SKM-1 (cell line): ENCODE data around the gene PPY.
"Not testable (repeated sequence)": the region's sequence is repeated elsewhere in the genome, so short reads cannot be mapped to it uniquely, and the experiment has no call there.

ENCODE experiments used
- DNase-seq: peaks from one replicate; lab custom pipeline; 2025; ENCODE audit not compliant: unreplicated experiment; lab: John Stamatoyannopoulos, UW

Gene PPY

DNA sequence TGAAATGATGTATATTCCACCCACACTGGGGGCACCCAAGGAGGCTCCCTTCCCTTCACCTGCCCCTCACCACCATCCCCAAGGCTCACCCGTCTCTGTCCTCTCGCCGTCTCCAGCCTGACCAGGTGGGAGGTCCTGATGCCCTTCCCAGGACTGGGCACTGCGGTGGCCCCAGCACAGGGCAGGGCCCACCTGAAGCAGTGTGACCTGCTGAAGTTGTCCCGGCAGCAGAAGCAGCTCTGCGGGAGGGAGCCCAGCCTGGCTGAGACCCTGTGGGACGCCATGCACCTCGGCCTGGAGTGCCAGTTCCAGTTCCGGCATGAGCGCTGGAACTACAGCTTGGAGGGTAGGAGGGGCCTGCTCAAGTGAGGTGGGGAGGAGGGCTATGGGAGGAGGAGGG is 9.9 kb downstream of the PPY start:
- no peak for DNase-seq

DNA sequence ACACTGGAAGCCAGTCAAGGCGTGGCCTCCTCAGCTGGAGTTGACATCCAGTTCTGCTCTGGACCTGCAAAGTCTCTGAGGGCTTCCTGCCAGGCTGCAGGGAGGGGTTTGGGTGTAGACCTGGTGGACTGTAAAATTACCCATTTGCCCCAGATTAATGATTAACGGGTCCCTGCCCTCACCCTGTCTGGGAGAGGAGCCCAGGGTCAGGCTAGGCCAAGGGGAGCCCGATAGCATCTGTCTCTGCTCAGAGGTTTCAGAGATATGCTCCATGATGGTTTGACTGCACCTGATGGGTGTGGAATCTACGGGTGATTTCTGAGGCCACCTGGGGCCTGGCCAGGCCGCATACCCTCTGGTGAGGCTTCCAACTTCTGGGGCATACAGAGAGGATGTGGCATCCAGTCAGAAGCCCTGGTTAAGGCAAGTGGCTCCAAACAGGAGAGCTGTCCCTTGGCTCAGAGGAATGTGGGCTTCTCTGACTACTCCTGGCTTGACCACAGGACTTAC is 11.2 kb downstream of the PPY start:
- no peak for DNase-seq

DNA sequence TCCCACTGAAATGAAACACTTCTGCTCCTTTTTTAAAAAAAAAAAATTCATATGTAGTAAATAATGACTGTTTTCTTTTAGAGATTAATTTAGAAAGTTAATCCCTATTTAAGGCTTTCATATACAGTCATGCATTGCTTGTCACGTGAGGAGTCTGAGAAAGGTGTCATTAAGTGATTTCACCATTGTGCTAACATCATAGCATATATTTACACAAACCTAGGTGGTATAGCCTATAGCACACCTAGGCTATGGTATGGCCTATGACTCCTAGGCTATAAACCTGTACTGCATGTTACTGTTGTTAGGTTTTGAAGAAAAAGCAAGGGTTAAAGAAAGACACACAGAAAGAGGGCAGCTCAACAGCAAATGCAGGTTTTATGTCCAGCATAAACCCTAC is 13.7 kb downstream of the PPY start:
- no peak for DNase-seq

DNA sequence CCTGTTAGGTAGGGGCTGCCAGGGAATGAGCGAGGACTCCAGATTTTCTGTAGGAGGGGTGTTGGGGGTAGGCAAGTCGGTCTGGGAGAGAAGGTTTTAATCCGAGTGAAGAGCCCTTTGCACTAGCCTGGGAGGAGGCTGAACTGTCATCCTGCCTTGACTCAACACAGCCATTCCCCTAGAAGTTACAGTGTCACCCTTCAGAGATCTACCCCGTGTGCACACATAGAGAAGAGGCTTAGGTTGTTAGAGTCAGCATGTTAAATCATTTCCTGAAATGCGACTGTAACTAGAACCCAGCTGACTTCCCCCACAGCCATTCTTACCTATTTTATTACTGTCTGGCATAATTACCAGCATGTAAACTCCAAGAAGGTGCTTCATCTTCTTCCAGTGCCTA is 14.3 kb downstream of the PPY start:
- DNase-seq, result not testable (repeated sequence)

DNA sequence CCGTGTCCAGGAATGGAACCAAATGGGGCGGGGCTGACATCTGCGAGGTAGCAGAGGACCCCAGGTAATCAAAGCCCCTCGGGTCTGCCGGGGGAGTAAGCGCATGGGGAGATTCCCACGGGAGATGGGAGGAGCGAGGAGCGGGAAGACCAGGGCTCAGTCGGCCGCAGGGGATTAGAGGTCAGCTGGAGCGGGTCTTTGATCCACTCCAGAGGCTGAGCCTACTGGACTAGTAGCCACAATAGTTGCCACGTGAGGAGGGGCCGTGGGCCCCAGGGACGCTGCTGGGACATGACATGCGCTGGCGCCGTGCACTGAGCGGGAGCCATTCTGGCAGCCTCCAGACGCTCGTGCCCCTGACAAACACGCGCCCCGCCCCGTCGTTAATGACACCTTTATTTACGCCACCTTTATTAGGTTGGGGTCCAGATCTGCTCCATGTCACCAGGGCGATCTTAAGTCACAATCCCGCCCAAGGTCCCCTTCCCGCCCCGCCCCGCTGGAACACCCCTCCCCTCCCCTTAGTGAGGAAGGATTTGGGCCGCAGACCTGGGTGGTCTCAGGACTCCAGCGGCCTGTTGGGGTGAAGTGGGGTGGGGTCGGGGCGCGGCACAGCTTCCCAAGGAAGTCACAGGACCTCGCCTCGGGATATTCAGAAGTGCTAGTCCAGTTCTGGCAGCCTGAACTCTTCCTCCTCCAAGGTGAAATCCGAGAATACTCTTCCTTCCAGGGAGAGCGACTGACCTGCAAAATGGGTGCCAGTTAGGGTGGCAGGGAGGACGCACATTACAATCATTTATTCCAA is 15.0 kb downstream of the PPY start:
- DNase-seq, result no peak

DNA sequence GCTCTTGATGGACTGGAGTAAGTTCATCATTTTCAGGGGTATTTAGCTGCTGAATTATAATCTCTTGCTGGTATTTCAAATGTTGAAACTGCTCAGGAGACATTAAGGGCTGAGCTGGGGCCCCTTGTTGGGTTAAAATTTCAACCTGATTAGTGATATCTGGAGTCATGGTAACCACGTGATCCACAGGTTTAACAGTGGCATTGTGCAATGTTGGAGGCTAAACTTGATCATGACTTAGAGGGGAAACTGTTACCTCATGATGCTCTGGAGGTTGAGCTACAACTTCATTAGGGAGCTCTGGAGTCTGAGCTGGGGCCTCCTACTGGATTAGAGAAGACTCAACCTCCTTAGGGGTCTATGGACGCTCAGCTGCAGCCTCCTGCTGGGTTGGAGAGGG is 17.7 kb downstream of the PPY start:
- DNase-seq, result no peak

DNA sequence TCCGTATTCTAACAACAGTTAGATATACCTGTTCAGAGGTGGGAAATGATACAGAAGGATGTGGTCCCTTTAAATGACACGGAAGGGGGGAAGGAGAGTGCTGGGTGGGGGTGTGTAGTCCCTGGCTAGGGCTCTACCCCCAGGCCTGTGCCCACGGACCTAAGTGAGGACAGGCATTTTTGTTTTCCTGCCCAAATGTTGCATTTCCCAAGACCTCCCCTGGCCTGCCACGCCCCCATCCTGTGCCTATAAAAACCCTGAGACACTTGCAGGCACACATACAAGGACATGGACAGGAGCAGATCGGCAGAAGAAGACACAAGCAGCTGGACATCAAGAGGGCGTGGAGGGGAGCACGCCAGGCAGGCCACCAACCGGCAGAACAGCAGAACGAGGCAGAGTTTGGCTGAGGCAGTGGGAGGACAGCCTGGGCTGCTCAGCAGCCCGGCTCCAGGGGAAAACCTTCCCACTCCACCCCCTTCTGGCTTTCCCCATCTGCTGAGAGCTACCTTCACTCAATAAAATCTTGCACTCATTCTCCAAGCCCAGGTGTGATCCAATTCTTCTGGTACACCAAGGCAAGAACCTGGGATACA is 21.7 kb downstream of the PPY start:
- no peak for DNase-seq

DNA sequence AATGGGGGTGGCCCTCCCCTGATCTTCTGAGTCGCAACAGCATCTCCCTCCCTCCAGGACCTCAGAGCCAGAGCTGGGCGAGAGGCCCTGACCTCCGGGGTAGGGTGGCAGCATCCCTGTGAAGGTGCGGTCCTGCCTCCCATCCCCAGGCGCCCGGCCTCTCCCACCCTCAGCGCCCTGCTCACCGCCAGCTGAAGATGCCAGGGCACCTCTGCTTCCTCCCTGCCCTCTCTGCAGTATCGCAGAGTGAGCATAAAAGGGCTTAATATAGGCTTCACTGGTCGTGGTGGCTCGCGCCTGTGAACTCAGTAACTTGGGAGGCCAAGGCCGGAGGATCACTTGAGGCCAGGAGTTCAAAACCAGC is 24.3 kb downstream of the PPY start:
- no peak for DNase-seq

DNA sequence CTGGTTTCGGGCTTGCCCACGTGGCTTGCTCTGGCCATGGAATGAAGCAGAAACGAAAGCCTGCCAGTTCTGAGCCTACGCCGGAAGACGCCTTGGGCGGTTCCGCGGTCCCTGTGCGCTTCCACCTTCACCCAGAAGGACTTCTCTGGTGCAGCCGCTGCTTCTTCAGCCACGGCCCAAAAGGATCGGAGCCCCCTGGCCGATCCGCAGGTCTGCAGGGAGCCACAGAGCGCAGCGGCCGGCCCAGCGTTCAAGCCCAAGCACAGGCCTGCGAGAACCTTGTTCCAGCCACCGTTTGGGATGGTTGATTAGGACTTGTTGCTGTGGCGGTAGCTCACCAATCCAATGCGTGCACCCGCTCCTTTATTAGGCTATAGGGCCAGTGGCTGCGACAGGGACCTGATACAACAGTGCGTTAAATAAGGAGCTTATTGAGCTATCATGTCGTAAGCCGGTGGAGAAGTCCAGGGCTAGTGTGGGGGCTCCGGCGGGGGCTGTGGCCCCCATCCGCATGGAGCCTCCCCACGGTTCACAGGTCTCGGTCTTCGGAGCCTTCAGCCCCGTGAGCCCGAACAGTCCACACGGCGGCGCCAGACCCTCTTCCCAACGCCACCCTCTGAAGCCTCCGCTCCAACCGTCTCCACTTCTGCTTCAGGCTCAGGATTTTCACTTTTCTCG is 24.8 kb downstream of the PPY start:
- DNase-seq, result no peak

DNA sequence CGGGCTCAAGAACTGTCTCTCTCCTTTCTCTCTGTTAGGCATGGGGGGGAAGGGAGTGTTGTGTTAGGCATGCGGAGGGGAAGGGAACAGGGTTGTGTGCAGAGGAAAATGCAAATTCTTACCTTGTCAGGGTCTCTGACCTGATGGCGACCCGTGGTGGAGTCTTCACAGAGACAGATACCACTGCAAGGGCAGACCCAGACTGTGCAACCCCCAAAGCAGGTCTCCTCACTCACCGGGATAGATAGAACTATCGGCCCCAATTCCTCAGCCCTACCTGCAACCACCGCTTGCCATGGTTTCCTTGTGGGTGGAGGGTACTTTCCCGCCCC is 25.3 kb downstream of the PPY start:
- no peak for DNase-seq

DNA sequence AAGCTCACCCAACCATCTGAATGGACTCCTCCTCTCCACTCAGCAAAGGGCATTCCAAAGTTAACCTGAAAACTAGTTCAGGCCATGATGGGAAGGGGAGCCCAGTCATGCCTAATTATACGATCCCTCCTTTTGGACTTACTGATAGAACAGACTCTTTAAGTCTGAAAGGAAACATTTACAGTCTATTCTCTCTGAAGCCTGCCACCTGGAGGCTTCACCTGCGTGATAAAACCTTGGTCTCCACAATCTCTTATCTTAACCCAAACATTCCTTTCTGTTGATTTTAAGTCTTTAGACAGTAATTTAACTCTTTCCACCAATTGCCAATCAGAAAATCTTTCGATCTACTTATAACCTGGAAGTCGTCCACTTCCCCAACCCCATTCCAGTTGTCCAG is 25.9 kb downstream of the PPY start:
- DNase-seq, result no peak

DNA sequence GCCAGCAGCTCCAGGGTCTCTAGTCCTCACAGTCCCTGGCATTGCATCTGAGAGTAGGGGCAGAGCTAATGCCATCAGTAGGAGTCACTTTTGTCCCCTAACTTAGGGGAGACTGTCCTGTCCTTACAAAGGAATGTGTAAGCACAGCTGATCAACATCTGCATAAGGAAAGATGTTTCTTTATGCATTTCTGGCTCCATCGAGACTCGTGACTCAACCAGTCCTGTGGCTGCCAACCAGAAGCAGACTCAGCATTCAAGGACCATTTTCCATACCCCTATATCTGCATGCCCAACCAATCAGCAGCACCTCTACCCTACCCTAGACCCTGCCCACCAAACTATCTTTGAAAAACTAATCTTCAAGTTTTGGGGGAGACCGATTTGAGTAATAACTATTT is 26.7 kb downstream of the PPY start:
- DNase-seq, result no peak

DNA sequence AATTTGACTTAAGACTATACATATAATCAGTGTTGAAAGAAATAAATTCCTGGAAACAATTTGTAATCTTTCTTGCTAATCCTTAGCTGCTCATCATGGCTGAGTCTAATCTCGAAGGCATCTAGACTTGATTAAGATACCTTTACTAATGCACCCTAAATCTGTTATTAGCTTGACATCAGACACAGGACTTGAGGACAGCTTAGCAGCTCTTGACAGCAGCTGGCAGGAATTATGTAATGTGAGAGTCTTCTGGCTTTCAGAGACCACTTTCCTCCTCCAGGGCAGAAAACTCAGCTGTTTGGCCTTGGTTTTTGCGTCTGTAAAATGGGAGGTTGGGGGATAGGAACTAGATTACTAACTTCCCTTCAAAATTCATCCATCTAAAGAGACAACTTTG is 27.8 kb downstream of the PPY start:
- DNase-seq, result no peak

DNA sequence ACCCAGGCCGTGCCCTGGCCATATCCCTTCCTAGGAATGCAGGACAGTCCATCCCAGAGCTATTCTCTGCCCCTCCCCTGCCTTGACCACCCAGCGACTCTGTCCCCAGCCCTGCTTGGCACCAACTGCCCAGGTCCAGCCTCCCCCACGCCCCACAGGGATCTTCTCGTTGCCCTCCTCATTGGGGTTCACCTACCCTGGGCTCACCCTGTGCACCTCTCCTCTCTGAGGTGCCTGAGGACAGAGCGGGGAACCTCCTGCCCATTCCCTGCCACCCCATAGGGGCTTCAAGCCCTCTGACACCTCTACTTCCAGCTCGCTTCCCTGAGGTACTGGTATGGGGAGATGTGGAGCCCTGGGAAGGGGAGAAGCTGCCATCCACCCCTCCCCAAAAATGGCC is 28.7 kb downstream of the PPY start:
- DNase-seq, result no peak

DNA sequence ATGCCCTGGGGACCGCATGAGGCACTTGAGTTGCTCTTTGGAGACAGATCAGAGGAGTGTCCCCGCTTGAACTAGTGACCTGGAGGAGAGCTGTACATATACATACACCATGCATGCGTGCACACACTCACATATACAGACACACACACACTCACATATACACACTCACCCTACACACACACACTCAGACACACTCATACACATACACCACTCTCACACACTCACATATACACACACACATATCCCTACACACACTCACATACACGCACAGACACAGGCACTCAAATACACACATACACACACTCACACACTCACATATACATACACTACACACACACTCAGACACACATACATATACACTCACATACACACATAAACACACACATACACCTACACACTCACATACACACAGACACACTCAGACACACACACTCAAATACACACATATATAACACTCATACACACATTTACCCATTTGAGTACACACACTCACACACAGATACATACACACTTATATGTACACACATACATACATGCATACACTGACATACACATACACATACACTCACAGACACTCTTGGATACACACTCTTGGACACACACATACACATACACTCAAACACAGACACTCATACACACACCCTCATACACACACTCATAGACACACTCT is 29.5 kb downstream of the PPY start:
- no peak for DNase-seq

DNA sequence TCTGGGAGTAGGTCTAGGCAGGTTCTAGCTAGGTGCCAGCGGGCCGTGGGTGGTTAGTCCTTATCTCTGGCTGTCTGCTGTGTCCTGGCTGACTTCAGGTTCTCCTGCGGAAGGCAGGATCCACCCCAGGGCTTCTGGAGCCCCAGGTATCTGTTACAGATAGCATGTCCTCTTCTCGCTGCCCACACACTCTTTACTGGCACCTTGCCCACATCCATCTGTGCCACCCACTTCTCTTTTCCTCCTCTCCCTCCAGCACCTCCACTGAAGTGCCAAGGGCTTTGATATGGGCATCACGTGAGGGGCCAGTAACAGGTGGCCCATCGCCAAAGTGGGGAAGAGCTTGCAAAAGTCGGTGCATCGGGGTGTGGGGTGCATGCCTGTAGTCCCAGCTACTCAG is 30.4 kb downstream of the PPY start:
- no peak for DNase-seq

DNA sequence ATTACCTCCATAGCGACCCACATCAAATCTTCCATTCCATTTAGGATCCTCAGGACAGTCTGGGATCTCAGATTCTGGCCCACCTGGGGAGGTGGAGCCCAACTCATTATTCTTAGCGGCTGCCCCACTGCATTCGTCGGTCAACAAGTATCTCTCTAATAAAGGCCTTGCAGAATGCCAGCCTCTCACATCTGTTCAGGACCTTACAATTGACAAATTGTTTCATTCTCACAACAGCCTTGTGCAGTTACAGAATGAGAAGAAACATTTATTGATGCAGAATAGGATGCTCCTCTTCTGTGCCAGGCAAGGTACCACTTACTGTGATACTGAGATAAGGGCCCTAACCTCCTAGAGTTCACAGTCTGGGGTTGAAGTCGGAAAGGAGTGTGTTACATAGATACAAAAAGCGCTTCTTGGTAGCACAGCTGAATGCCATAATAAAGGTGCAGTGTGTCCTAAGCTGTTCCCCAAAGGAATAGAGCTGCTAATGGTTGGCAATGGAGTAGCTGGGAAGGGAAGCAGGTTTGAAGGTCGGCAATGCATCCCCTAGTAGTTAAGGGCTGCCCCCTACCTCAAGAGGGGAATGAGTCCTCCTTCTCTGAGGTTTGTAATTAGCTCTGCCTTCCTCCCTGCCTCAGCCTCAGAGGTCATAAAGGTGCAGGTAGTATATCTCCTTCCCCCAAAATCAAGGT is 32.6 kb downstream of the PPY start:
- DNase-seq, result no peak

DNA sequence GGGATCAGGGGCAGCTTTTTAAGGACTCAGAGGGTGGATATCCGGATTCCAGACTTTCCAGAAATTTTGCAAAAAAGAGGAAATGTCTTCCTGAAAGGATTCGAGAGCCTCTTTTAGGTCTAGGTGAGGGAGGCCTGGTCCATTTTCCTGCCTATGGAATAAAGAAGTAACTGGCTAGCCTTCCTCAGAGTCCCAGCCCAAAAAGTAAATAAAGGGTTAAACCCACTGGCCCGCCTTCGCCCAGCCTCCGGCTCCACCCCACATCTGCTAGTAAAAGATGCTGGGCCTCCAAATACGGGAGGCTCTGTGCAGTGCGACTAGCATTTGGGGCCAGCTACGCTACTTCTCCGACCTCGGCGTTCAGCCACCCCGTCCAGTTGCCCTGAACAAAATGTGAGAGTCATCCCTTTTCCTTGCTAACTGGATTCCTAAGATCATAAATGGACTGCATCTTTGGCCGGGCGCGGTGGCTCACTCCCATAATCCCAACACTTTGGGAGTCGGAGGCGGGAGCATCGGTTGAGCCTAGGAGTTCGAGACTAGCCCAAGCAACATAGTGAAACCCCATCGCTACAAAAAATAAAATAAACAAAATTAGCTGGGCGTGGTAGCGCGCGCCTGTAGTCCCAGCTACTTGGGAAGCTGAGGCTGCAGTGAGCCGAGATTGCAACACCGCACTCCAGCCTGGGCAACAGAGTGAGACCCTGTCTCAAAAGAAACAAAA is 34.1 kb downstream of the PPY start:
- no peak for DNase-seq

DNA sequence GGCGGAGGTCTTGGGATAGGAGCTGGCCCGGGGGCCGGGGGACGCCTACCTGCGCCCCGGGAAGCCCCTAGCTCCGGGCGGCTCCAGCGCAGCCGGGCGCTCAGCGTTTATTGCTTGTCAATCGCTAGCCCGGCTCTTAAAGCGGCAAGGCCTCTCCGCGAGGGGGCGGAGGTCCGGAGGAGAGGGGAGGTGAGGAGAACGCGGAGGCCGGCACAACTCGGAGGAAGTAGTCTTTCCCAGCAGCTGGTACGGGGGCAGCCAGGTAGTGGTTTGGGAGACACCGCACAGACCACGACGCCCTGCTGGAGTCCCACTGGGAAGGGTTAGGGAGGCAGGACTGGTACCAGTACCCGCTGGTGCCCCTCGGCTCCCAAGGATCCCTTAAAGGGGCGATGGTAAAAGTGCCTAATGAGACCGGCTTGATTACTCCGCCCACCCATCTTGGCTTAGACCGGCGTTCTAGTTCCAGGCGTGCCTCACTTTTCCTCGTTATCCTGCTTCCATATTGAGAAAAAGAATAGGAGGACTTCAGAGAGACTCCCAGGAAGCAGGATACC is 34.8 kb downstream of the PPY start, which contains the start of gene MPP2:
Gene MPP2, minus strand, starts transcription at position 112 of the 557 bp plus-strand sequence. CDS start 3,076 bp downstream, outside the sequence.
- no peak for DNase-seq

DNA sequence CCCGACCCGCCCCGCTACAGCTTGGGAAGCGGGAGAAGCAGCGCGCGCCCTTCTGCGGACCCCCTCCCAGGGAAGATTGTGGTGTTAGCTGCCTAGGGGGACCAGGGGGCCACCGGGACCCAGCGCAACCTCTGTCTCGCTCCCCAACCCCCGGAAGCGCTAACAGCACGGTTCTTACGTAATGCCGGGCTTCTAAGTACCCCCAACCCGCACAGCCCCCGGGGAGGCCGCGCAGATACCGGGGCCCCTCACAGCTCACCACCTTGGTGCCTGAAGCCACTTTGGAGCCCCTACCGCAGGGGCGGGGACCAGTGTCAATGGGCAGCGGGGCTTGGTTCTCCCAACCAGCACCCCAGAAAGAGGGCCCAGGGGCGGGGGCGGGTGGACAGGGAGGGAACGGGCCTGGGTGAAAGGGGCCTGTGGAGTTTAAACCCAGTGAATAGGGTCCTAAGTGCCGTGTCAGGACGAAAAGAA is 35.3 kb downstream of the PPY start:
- DNase-seq, result no peak
